AG04450 (cell line): ENCODE data around the gene RXRB. TPM values are rescaled to one million over a fixed set of nuclear protein-coding genes. Genes with fewer than 3 reads are reported as not detected.

Experiments used
- CTCF ChIA-PET: fragments of 300-600, 350-600 bp; formaldehyde crosslinking; extraction: SDS; loops from one replicate; lab custom pipeline; 2022; ENCODE audit warnings: antibody characterized with exemption, inconsistent platforms; lab: Charles Lee
- POLR2A ChIA-PET: fragments of 350-600 bp; formaldehyde crosslinking; extraction: SDS; loops from one replicate; lab custom pipeline; 2021; ENCODE audit warnings: antibody characterized with exemption, inconsistent platforms; lab: Yijun Ruan, JAX
- DNase-seq: peaks from one replicate; pipeline ENCODE4 v3.0.0-alpha.2; 2011; ENCODE audit warnings: low read depth, low spot score
- H3K27ac ChIP-seq: one replicate; pipeline ENCODE4 v1.5.1; 2012; ENCODE audit warnings: low read depth, low read length, control low read depth
- H3K27me3 ChIP-seq: one replicate; pipeline ENCODE4 v1.6.0; 2012; ENCODE audit warnings: low read length; ENCODE audit not compliant: control insufficient read depth, insufficient read depth
- H3K4me3 ChIP-seq: 2 replicates; pipeline ENCODE4 v1.5.1; 2011; ENCODE audit warnings: mild to moderate bottlenecking, low read depth, low read length, control low read depth
- H3K9me3 ChIP-seq: 2 replicates; pipeline ENCODE4 v1.5.1; 2012; ENCODE audit warnings: low read length; ENCODE audit not compliant: control insufficient read depth, insufficient read depth
- CTCF ChIP-seq: IDR thresholded peaks from 2 replicates; pipeline ENCODE4 v1.5.1; 2011; ENCODE audit warnings: low read depth, low read length, control low read depth, inconsistent platforms
- polyA minus RNA-seq: library from RNA; depleted of rRNA, polyadenylated mRNA; stranded (reverse); fragments of >200 nt; gene quantifications from 2 replicates; pipeline ENCODE4 v1.2.3, GENCODE V29; 2011; rRNA and poly(A)+ RNA removed
- polyA plus RNA-seq: library from polyadenylated mRNA; depleted of rRNA; stranded (reverse); fragments of >200 nt; gene quantifications from 2 replicates; pipeline ENCODE4 v1.2.3, GENCODE V29; 2011; rRNA removed

The RXRB gene
- polyA plus RNA-seq: 38.5 and 44.1 TPM in 2 replicates
- polyA minus RNA-seq: 42.7 and 51.4 TPM in 2 replicates

- Histone ChIP-seq H3K27me3 (no peaks in the 10 kb centered on the region), H3K4me3 (peak within 1 kb of the TSS; percentile 95), H3K27ac (peak within 1 kb of the TSS; percentile 94), H3K9me3 (peaks cover 3% of the 10 kb centered on the region; the same call in 1 of the 2 replicates)
- ChIA-PET CTCF (no interaction called here), POLR2A (interaction anchor here (0.7 to 1.2 kb wide), 4 partner anchors 8 to 947 kb away, joined by 3 to 9 read pairs (median 6); partner anchors contain the start of gene RING1)
- DNase-seq: peak; percentile 98
- no peak for TF ChIP-seq CTCF
Measured at GRCh38 chr6:33200219-33201146, at the start of gene RXRB, which contains the start of gene SLC39A7. Gene RXRB, minus strand, starts transcription at chr6:33200665. Its CDS starts 189 bp downstream, at chr6:33200476. Gene SLC39A7, plus strand, starts transcription at chr6:33200867. Its CDS starts 379 bp downstream, at chr6:33201246.

GRCh38 chr6:33249732-33250630, 49.5 kb upstream of the RXRB start:
- H3K4me3 ChIP-seq: peak overlapping the region; percentile 80
- TF ChIP-seq CTCF: no peak
- H3K27ac ChIP-seq: peak overlapping the region; percentile 95
- ChIA-PET POLR2A (interaction anchor here (0.6 to 3.7 kb wide), 8 partner anchors 10 to 278 kb away, joined by 3 to 52 read pairs (median 4); partner anchors contain the start of genes B3GALT4, HSD17B8, PFDN6 and RPS18), CTCF (interaction anchor here (1.1 to 4.7 kb wide), 7 partner anchors 14 to 382 kb away, joined by 3 to 72 read pairs (median 5); partner anchors contain the start of gene HLA-DMA)
- H3K27me3 ChIP-seq: no peaks in the 10 kb centered on the region
- H3K9me3 ChIP-seq: no peaks in the 10 kb centered on the region
- no peak for DNase-seq

GRCh38 chr6:33248932-33249731, 48.7 kb upstream of the RXRB start:
- H3K27me3 ChIP-seq: no peaks in the 10 kb centered on the region
- H3K4me3 ChIP-seq: peak overlapping the region; percentile 80
- CTCF ChIA-PET: interaction anchor here (0.6 to 4.7 kb wide), 29 partner anchors 12 to 410 kb away, joined by 3 to 72 read pairs (median 5); partner anchors contain the start of genes HLA-DMA, RING1 and TAP2
- DNase-seq: peak; percentile 98
- H3K27ac ChIP-seq: peak overlapping the region; percentile 97
- POLR2A ChIA-PET: interaction anchor here (0.6 to 3.7 kb wide), 9 partner anchors 11 to 363 kb away, joined by 3 to 52 read pairs (median 5); partner anchors contain the start of genes B3GALT4, HSD17B8, PFDN6 and RING1
- peak; percentile 26; the same call in 1 of the 2 replicates for TF ChIP-seq CTCF
- no peaks in the 10 kb centered on the region for H3K9me3 ChIP-seq

GRCh38 chr6:33248643-33248931, 48.1 kb upstream of the RXRB start:
- peak overlapping the region; percentile 97 for H3K27ac ChIP-seq
- CTCF ChIA-PET: interaction anchor here (0.6 to 4.7 kb wide), 30 partner anchors 13 to 410 kb away, joined by 3 to 72 read pairs (median 5); partner anchors contain the start of genes HLA-DMA, RING1 and TAP2
- no peak for DNase-seq
- TF ChIP-seq CTCF: no peak
- POLR2A ChIA-PET: interaction anchor here (0.7 to 3.7 kb wide), 7 partner anchors 12 to 362 kb away, joined by 3 to 52 read pairs (median 10); partner anchors contain the start of genes B3GALT4, HSD17B8, RING1 and RPS18
- peaks cover 2% of the 10 kb centered on the region for H3K27me3 ChIP-seq
- H3K4me3 ChIP-seq: peak overlapping the region; percentile 67
- no peaks in the 10 kb centered on the region for H3K9me3 ChIP-seq
